ENCODE results near the gene SELP. TPM values are rescaled to one million over a fixed set of nuclear protein-coding genes. Genes with fewer than 3 reads are reported as not detected.

The SELP gene
- total RNA-seq, 1 experiment from 2014 or later: not detected

GRCh38 chr1:169620565-169620964 is 9.4 kb downstream of the SELP start:
- DNase-seq (ENCODE audit: low spot score): no peak

- DNase-seq (ENCODE audit: low spot score): no peak
These were observed 11.6 kb downstream of the SELP start for GRCh38 chr1:169618367-169618766.

- no peak for DNase-seq (ENCODE audit: low spot score)
These were observed 14.1 kb downstream of the SELP start for GRCh38 chr1:169615803-169616202.

- no peak for DNase-seq (ENCODE audit: low spot score)
These were observed 19.1 kb downstream of the SELP start for GRCh38 chr1:169610858-169611257.

- DNase-seq (ENCODE audit: low spot score): no peak
These were observed 19.8 kb downstream of the SELP start for GRCh38 chr1:169610108-169610507.

GRCh38 chr1:169608226-169608625 is 21.7 kb downstream of the SELP start:
- DNase-seq (ENCODE audit: low spot score): no peak

GRCh38 chr1:169604781-169605560 is 25.0 kb downstream of the SELP start:
- no peak for DNase-seq (ENCODE audit: low spot score)

- peak; percentile 69 for DNase-seq (ENCODE audit: low spot score)
These were observed 28.6 kb downstream of the SELP start for GRCh38 chr1:169601096-169601881.

GRCh38 chr1:169595764-169596711 is 33.9 kb downstream of the SELP start:
- peak; percentile 43 for DNase-seq (ENCODE audit: low spot score)

GRCh38 chr1:169594391-169594790 is 35.5 kb downstream of the SELP start:
- no peak for DNase-seq (ENCODE audit: low spot score)

GRCh38 chr1:169590932-169591331 is 39.0 kb downstream of the SELP start:
- DNase-seq (ENCODE audit: low spot score): no peak

GRCh38 chr1:169588785-169589485 is 41.0 kb downstream of the SELP start:
- DNase-seq (ENCODE audit: low spot score): peak; percentile 39

GRCh38 chr1:169588112-169588511 is 41.8 kb downstream of the SELP start:
- DNase-seq (ENCODE audit: low spot score): no peak

- DNase-seq (ENCODE audit: low spot score): peak; percentile 87
These were observed 43.3 kb downstream of the SELP start, which contains the start of gene F5 for GRCh38 chr1:169586395-169587255. Gene F5, minus strand, starts transcription at chr1:169586481. Its CDS starts 95 bp downstream, at chr1:169586386.

- no peak for DNase-seq (ENCODE audit: low spot score)
These were observed 43.9 kb downstream of the SELP start for GRCh38 chr1:169586067-169586394.

GRCh38 chr1:169585181-169585580 is 44.7 kb downstream of the SELP start:
- DNase-seq (ENCODE audit: low spot score): peak; percentile 29

GRCh38 chr1:169584483-169585144 is 45.3 kb downstream of the SELP start:
- DNase-seq (ENCODE audit: low spot score): peak; percentile 64

GRCh38 chr1:169577981-169578738 is 51.8 kb downstream of the SELP start:
- no peak for DNase-seq (ENCODE audit: low spot score)

- DNase-seq (ENCODE audit: low spot score): no peak
These were observed 53.0 kb downstream of the SELP start for GRCh38 chr1:169576935-169577331.

Measured in HT-29 (cell line).